ENCODE data around the gene ABCC8.
A peak's percentile ranks its signal among the peaks of the same experiment; 100 is the strongest.

Gene ABCC8

GRCh38 chr11:17476317-17477083 lies at the start of gene ABCC8:
TSS of gene ABCC8 (minus strand) at chr11:17476845. CDS start at chr11:17476776, 69 bp downstream.
- peak in 2 of 14 donors; percentile 30 to 60 for DNase-seq

GRCh38 chr11:17526326-17526725 lies 49.7 kb upstream of the ABCC8 start:
- peak in 1 of 14 donors; percentile 16 for DNase-seq

GRCh38 chr11:17525570-17525969 lies 48.9 kb upstream of the ABCC8 start:
- DNase-seq = no peak

- DNase-seq = no peak
Observed at GRCh38 chr11:17524221-17524620, 47.6 kb upstream of the ABCC8 start.

GRCh38 chr11:17522655-17523054 lies 46.0 kb upstream of the ABCC8 start:
- DNase-seq = no peak

GRCh38 chr11:17521106-17521900 lies 44.7 kb upstream of the ABCC8 start:
- no peak for DNase-seq

- peak in 10 of 14 donors; percentile 7 to 68 (median 46) for DNase-seq
Observed at GRCh38 chr11:17519061-17519885, 42.6 kb upstream of the ABCC8 start.

GRCh38 chr11:17518366-17518765 lies 41.7 kb upstream of the ABCC8 start:
- DNase-seq = no peak

- DNase-seq = peak in 2 of 14 donors; percentile 42 to 59
Observed at GRCh38 chr11:17517186-17517585, 40.5 kb upstream of the ABCC8 start.

- DNase-seq = peak in 11 of 14 donors; percentile 33 to 72 (median 61)
Observed at GRCh38 chr11:17516551-17517150, 40.0 kb upstream of the ABCC8 start.

- no peak for DNase-seq
Observed at GRCh38 chr11:17515443-17516176, 39.0 kb upstream of the ABCC8 start.

- DNase-seq = no peak
Observed at GRCh38 chr11:17514476-17514875, 37.8 kb upstream of the ABCC8 start.

GRCh38 chr11:17513853-17514252 lies 37.2 kb upstream of the ABCC8 start:
- no peak for DNase-seq

GRCh38 chr11:17512101-17512500 lies 35.5 kb upstream of the ABCC8 start:
- no peak for DNase-seq

GRCh38 chr11:17511571-17511970 lies 34.9 kb upstream of the ABCC8 start:
- no peak for DNase-seq

GRCh38 chr11:17510507-17511206 lies 34.0 kb upstream of the ABCC8 start:
- no peak for DNase-seq

- DNase-seq = no peak
Observed at GRCh38 chr11:17508791-17509190, 32.1 kb upstream of the ABCC8 start.

- no peak for DNase-seq
Observed at GRCh38 chr11:17508306-17508705, 31.7 kb upstream of the ABCC8 start.

- no peak for DNase-seq
Observed at GRCh38 chr11:17507773-17508172, 31.1 kb upstream of the ABCC8 start.

- DNase-seq = no peak
Observed at GRCh38 chr11:17506942-17507341, 30.3 kb upstream of the ABCC8 start.

- no peak for DNase-seq
Observed at GRCh38 chr11:17506314-17506713, 29.7 kb upstream of the ABCC8 start.

Measured in C1 segment of cervical spinal cord (tissue), 14 donors.